ENCODE measurements around the gene SP100. TPM values are rescaled to one million over a fixed set of nuclear protein-coding genes. Genes with fewer than 3 reads are reported as not detected.

SP100 gene
- total RNA-seq, 1 donor from 2014 or later = not detected

- Mint-ChIP-seq H3K27me3 (ENCODE audit: unreplicated experiment) (no peaks in the 10 kb centered on the region), H3K27ac (ENCODE audit: unreplicated experiment) (no peak overlapping the region)
These were observed 89.2 kb downstream of the SP100 start for GRCh38 chr2:230505162-230505561.

GRCh38 chr2:230512955-230513748, 97.2 kb downstream of the SP100 start:
- no peak for DNase-seq
- Mint-ChIP-seq H3K4me1 (ENCODE audit: low read depth, unreplicated experiment) (no peaks in the 10 kb centered on the region), H3K4me3 (ENCODE audit: unreplicated experiment) (no peak overlapping the region), H3K27me3 (ENCODE audit: unreplicated experiment) (no peaks in the 10 kb centered on the region), H3K36me3 (ENCODE audit: unreplicated experiment) (no peaks in the 10 kb centered on the region), H3K27ac (ENCODE audit: unreplicated experiment) (no peak overlapping the region), H3K9me3 (ENCODE audit: unreplicated experiment) (no peaks in the 10 kb centered on the region)
- TF ChIP-seq, protein P1, sequence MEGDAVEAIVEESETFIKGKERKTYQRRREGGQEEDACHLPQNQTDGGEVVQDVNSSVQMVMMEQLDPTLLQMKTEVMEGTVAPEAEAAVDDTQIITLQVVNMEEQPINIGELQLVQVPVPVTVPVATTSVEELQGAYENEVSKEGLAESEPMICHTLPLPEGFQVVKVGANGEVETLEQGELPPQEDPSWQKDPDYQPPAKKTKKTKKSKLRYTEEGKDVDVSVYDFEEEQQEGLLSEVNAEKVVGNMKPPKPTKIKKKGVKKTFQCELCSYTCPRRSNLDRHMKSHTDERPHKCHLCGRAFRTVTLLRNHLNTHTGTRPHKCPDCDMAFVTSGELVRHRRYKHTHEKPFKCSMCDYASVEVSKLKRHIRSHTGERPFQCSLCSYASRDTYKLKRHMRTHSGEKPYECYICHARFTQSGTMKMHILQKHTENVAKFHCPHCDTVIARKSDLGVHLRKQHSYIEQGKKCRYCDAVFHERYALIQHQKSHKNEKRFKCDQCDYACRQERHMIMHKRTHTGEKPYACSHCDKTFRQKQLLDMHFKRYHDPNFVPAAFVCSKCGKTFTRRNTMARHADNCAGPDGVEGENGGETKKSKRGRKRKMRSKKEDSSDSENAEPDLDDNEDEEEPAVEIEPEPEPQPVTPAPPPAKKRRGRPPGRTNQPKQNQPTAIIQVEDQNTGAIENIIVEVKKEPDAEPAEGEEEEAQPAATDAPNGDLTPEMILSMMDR (IDR thresholded peaks at IDR 0.05; ENCODE audit: partially characterized antibody, unreplicated experiment) = no peak

More at GRCh38 chr2:230505162-230505561, 89.2 kb downstream of the SP100 start:
- Mint-ChIP-seq H3K4me1 (ENCODE audit: low read depth, unreplicated experiment) (no peaks in the 10 kb centered on the region), H3K4me3 (ENCODE audit: unreplicated experiment) (no peak overlapping the region), H3K9me3 (ENCODE audit: unreplicated experiment) (no peaks in the 10 kb centered on the region), H3K36me3 (ENCODE audit: unreplicated experiment) (no peaks in the 10 kb centered on the region)
- DNase-seq = no peak
- TF ChIP-seq, protein P1 (IDR thresholded peaks at IDR 0.05; ENCODE audit: partially characterized antibody, unreplicated experiment) = no peak

DNA sequence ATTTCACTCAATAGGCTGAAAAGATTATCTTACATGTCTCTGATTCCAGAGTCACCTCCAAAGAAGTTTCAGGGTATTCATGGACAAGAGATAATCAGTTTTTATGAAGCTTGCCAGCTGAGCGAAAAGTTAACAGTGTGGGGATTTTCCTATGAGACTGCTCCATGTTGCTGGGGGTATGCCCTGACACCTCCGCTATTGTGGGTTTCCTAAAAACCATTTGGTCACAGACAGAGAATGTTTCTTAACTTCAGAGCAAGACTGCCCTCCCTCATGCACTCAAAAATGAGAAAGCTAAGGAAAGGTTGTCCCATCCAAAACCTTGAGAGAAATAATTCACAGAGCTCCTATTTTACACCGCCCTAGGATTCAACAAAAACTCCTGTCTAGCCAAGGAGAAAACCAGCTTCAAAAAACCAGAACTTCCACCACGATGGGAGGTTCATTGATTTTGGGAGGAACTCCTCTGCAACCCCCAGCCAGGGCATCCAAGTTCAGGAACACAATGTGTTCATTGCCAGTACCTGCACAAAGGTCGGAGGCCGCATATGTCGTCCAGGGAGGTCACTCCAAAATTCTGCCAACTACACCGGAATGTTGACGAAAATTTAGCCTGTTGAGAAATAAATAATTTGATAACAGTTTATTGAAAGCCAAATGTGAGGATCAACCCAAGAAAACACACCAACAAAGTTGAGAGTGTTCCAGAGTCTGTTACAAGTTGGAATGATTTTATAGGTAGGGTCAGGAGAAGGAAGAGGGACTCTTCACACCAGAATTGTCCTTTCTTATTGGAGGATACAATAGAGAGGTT, 104.3 kb downstream of the SP100 start:
- Mint-ChIP-seq H3K27me3 (ENCODE audit: unreplicated experiment) (peaks cover 1% of the 10 kb centered on the region), H3K27ac (ENCODE audit: unreplicated experiment) (no peak overlapping the region), H3K4me3 (ENCODE audit: unreplicated experiment) (no peak overlapping the region), H3K9me3 (ENCODE audit: unreplicated experiment) (peaks cover under 1% of the 10 kb centered on the region), H3K36me3 (ENCODE audit: unreplicated experiment) (peaks cover 6% of the 10 kb centered on the region), H3K4me1 (ENCODE audit: low read depth, unreplicated experiment) (no peaks in the 10 kb centered on the region)
- TF ChIP-seq, protein P1 (IDR thresholded peaks at IDR 0.05; ENCODE audit: partially characterized antibody, unreplicated experiment) = no peak
- DNase-seq = no peak

GRCh38 chr2:230520875-230521155, 104.8 kb downstream of the SP100 start:
- Mint-ChIP-seq H3K4me3 (ENCODE audit: unreplicated experiment) (no peak overlapping the region), H3K9me3 (ENCODE audit: unreplicated experiment) (peaks cover 2% of the 10 kb centered on the region), H3K4me1 (ENCODE audit: low read depth, unreplicated experiment) (no peaks in the 10 kb centered on the region), H3K27me3 (ENCODE audit: unreplicated experiment) (peaks cover 1% of the 10 kb centered on the region), H3K36me3 (ENCODE audit: unreplicated experiment) (peaks cover 6% of the 10 kb centered on the region), H3K27ac (ENCODE audit: unreplicated experiment) (no peak overlapping the region)
- DNase-seq = no peak
- TF ChIP-seq, protein P1 (IDR thresholded peaks at IDR 0.05; ENCODE audit: partially characterized antibody, unreplicated experiment) = no peak

DNA sequence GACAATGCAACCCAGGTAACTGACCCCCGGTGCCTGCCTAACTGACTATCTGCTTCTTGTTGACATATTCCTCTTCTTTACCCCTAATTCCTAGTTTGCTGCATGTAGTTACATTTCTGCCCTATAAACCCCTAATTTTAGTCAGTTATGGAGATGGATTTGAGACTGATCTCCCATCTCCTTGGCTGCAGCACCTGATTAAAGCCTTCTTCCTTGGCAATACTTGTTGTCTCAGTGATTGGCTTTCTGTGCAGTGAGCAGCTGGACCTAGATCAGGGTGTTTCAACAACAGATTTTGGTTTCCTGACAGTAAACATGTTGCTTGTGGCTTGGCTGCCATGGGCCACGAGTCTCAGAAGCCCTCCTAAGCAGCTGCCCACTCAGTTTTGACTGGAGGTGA, 105.4 kb downstream of the SP100 start:
- Mint-ChIP-seq H3K4me1 (ENCODE audit: low read depth, unreplicated experiment) (no peaks in the 10 kb centered on the region), H3K9me3 (ENCODE audit: unreplicated experiment) (peaks cover 2% of the 10 kb centered on the region), H3K27me3 (ENCODE audit: unreplicated experiment) (peaks cover 1% of the 10 kb centered on the region), H3K36me3 (ENCODE audit: unreplicated experiment) (peaks cover 6% of the 10 kb centered on the region), H3K27ac (ENCODE audit: unreplicated experiment) (no peak overlapping the region), H3K4me3 (ENCODE audit: unreplicated experiment) (no peak overlapping the region)
- TF ChIP-seq, protein P1 (IDR thresholded peaks at IDR 0.05; ENCODE audit: partially characterized antibody, unreplicated experiment) = no peak
- no peak for DNase-seq

All from glutamatergic neuron (in vitro differentiated cells).